GM21786 (cell line): ENCODE measurements around the gene IPPK.
"Not testable (repeated sequence)": the region's sequence is repeated elsewhere in the genome, so short reads cannot be mapped to it uniquely, and the experiment has no call there.

ENCODE experiments used
- ATAC-seq: cut with Tn5 transposase; IDR thresholded peaks from one replicate; pipeline ENCODE4 v1.9.1; 2021; ENCODE audit not compliant: unreplicated experiment

Gene IPPK

DNA sequence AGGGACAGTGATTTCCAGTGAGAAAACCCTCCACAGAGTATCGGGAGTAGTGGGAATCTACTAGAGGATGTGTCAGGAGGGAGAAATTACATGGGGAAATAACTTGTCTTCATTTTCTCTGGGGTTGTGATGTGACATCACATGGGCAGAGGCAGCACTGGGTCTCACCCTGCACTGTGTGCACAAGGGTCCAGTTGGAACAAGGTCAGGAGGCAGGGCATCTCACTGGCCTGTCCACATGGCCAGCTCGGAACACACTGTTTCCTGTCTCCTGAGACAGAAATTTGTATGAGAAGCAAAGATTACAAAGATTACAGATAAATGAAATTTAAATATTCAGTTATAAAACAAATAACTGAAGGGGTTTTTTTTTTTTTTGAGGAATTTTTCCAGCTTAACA lies 71.5 kb downstream of the IPPK start:
- no peak for ATAC-seq

DNA sequence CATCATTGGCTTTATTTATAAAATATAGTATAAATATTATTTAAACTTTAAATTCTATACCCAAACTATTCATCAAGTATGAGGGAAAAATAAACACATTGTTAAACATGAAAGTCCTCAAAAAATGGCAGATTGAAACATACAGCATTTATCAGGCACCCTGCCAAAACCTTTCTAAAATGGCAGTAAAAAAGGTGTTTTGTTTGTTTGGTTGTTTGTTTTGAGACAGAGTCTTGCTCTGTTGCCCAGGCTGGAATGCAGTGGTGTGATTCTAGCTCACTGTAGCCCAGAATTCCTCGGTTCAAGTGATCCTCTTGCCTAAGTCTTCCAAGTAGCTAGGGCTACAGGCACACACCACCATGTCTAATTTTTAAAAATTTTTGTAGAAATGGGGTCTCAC lies 74.0 kb downstream of the IPPK start:
- no peak for ATAC-seq

DNA sequence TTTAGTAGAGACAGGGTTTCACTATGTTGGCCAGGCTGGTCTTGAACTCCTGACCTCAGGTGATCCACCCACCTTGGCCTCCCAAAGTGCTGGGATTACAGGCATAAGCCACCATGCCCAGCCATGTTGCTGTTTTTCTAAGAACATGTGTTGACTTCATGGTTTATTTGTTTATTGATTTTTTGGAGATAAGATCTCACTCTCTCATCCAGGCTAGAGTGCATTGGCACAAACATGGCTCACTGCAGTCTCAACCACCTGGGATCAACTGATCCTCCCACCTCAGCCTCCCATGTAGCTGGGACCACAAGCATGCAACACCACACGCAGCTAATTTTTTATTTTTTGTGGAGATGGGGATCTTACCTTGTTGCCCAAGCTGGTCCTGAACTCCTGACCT lies 74.9 kb downstream of the IPPK start:
- ATAC-seq: not testable (repeated sequence)

DNA sequence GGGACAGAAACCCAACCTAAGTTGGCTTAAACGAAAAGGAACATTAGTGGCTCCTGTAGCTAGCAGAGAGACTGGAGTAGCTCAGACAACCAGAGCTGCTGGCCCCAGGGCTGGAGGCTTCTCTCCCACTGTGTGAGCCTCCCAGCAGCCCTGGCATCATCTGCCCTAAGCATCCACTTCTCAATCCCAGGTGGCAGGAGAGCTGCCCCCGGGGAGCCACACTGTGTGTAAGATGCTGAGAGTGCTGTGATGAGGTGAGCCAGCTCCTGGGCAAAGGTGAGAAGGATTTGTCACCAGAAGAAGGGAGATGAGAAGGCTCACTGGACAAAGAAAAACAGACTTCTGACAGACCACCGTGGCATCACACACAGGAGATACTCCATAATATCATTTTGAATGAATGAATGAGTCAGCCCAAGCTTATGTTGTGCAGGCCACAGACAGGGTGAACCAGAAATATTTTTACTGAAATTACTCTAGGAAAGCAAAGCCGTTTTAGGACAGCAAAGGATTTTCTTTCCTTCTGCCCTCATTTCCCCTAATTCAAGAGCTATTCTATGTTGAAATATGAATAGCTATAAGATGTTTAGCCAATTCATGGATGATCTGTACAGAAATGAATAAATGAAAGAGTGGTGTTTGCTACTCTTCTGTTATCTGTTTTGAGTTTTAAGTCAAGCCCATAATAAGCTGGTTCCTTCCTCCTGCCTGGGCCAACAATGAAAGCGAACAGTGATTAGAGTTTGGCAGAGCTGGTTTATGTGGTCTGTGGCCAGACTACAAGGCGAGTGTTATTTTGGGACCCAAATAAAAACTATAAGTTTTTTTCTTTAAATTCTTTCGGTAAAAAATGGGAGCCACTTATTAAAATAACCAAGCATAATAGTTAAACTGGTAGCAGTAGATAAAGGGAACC lies 76.7 kb downstream of the IPPK start:
- ATAC-seq: no peak

DNA sequence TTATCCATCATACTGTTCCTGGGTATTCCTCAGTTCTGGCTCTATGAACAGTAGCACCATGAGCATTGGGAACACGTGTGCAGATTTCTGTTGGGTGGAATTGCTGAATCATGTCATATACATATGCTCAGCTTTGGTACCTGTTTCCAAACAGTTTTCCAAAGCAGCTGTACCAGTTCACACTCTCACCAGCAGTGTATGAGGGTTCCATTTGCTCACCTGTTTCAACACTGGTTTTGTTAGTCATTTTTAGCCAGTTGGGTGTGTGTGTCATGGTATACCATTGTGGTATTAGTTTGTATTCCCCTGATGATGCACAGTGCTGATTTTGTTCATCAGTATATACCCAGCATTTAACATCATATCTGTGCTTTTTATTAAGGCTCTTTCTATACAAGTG lies 77.4 kb downstream of the IPPK start:
- ATAC-seq: no peak

DNA sequence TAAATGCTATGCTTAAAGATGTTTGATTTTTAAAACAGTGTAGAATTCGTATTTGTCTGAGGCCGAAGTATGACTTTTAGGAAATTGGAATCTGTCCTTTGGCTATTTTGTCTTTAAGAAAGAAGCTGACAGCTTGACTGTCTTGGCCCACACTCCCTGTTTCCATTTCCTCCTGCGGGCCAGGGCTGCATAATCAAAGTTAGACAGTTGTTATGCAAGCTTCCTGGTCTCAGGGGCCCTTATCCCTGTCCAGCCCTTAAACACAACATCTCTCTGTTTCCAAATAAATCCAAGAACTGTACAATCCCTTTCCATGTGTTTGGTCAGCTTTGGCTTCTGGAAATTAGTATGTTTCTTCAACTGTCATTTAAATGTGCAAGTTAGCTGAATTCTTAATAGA lies 79.6 kb downstream of the IPPK start:
- no peak for ATAC-seq

DNA sequence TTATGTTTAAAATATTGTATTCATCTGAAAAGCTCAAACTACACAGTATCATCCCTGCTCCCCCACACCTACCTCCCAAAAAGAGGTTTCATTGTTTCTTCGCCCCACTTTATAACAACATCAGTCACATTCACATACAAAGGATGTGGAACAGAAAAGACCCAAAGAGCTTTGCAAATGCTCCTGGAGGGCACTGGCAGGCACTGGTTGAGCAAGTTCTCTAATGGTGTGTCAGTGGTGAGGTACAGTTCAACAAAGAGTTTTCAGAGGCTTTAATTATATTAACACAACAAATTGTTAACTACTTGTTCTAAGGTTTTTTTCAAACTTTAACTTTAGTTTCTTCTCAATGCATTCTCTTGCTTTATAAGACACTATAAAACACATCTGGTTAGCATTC lies 80.0 kb downstream of the IPPK start:
- ATAC-seq: no peak

DNA sequence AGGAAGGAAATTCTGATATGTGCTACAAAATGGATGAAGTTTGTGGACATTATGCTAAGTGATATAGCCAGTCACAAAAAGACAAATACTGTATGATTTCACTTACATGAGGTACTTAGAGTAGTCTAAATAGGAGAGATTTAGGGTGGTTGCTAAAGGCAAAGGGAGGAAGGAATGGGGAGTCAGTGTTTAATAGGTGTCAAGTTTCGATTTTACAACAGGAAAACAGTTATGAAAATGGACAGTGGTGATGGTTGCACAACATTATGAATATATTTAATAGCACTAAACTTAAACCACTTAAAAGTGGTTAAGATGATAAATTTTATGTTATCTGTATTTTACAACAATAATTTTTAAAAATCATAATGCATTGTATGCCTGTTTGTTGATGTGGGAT lies 93.8 kb downstream of the IPPK start:
- ATAC-seq: no peak

DNA sequence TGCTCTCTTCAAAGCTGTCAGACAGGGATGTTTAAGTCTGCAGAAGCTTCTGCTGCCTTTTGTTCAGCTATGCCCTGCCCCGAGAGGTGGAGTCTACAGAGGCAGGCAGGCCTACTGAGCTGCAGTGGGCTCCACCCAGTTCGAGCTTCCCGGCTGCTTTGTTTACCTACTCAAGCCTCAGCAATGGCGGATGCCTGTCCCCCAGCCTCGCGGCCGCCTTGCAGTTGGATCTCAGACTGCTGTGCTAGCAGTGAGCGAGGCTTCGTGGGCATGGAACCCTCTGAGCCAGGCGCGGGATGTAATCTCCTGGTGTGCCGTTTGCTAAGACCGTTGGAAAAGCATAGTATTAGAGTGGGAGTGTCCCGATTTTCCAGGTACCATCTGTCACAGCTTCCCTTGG lies 96.3 kb downstream of the IPPK start:
- ATAC-seq: not testable (repeated sequence)

DNA sequence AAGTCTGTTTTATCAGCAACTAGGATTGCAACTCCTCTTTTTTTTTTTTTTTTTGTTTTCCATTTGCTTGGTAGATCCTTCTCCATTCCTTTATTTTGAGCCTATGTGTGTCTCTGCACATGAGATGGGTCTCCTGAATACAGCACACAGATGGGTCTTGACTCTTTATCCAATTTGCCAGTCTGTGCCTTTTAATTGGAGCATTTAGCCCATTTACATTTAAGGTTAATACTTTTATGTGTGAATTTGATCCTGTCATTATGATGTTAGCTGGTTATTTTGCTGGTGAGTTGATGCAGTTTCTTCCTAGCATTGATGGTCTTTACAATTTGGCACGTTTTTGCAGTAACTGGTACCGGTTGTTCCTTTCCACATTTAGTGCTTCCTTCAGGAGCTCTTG lies 98.1 kb downstream of the IPPK start:
- ATAC-seq: not testable (repeated sequence)

DNA sequence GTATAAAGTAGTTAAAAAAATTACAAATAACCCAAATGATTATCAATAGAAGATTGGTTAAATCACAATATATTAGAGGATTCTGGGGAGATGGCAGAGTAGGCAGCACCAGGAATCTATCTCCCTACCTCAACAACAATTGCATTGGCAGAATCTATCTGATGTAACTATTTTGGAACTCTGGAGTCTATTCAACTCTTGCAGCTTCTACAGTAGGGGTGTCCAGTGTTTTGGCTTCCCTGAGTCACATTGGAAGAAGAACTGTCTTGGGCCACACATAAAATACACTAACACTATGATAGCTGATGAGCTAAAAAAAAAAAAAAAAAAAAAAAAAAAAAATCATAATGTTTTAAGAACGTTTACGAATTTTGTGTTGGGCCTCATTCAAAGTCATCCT lies 104.9 kb downstream of the IPPK start:
- no peak for ATAC-seq

DNA sequence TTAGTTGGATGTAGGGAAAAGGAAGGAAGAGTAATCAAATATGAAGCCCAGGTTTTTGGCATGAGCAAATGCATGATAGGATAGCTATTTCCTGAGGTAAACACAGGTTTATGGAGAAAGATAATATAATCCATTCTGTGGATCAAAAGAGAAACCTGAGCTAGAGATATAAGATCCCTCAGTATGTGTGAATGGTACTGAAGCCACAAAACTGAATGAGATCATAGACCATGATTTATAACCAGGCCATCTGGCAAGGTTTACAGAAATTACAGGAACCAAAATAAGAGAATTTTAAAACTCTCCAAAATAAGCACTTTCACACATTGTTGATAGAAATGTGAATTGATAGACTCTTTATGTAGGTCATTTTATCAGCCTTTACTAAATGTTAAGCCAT lies 105.4 kb downstream of the IPPK start:
- ATAC-seq: no peak
